Occipital lobe (tissue), 1 donor: ENCODE data around the gene PRPS1. TPM values are rescaled to one million over a fixed set of nuclear protein-coding genes. Genes with fewer than 3 reads are reported as not detected.

Experiments used
- total RNA-seq: library from RNA; depleted of rRNA; stranded (reverse); fragments of >200 nt; gene quantifications from one replicate; pipeline ENCODE4 v1.2.3, GENCODE V29; 2014

The PRPS1 gene
- total RNA-seq, 1 donor from 2014 or later, result 22.9 TPM

Other genes starting within 250 kb of the PRPS1 start
- 1.7 TPM for gene FRMPD3, start 178.9 kb upstream of the PRPS1 start, total RNA-seq
- 39.6 TPM for gene TSC22D3, start 147.3 kb downstream of the PRPS1 start, total RNA-seq
- gene NCBP2L, start 149.2 kb downstream of the PRPS1 start, total RNA-seq, result not detected
- gene MID2, start 197.4 kb downstream of the PRPS1 start, total RNA-seq, result 10.0 TPM